Nephron progenitor cell (in vitro differentiated cells): ENCODE results near the gene PCED1A.

Experiments
- DNase-seq: peaks from one replicate; pipeline ENCODE4 v3.0.0; 2021
- H3K27ac Mint-ChIP-seq: 2 replicates; pipeline ENCODE4 v1.8.0; 2021; ENCODE audit warnings: mild to moderate bottlenecking, moderate library complexity, mixed read lengths
- H3K27me3 Mint-ChIP-seq: 2 replicates; pipeline ENCODE4 v1.8.0; 2021; ENCODE audit warnings: mild to moderate bottlenecking, low read depth, mixed read lengths; ENCODE audit not compliant: poor library complexity
- H3K36me3 Mint-ChIP-seq: 2 replicates; pipeline ENCODE4 v1.8.0; 2021; ENCODE audit warnings: low read depth, mixed read lengths
- H3K4me1 Mint-ChIP-seq: 2 replicates; pipeline ENCODE4 v1.8.0; 2021; ENCODE audit warnings: mixed read lengths
- H3K4me3 Mint-ChIP-seq: 2 replicates; pipeline ENCODE4 v1.8.0; 2021; ENCODE audit warnings: mild to moderate bottlenecking, moderate library complexity, mixed read lengths
- H3K9me3 Mint-ChIP-seq: 2 replicates; pipeline ENCODE4 v1.8.0; 2021; ENCODE audit warnings: mild to moderate bottlenecking, moderate library complexity, mixed read lengths
- CTCF ChIP-seq: fragments of 200-600 bp; sonication (generic); IDR thresholded peaks from 2 replicates; pipeline ENCODE4 v1.5.0; 2021; ENCODE audit warnings: antibody characterized with exemption

PCED1A gene

GRCh38 chr20:2859330-2860121 is 19.1 kb upstream of the PCED1A start:
- no peaks in the 10 kb centered on the region for H3K9me3 Mint-ChIP-seq
- DNase-seq = no peak
- peaks cover 15% of the 10 kb centered on the region for H3K4me1 Mint-ChIP-seq
- H3K4me3 Mint-ChIP-seq = no peak overlapping the region
- TF ChIP-seq CTCF = no peak
- no peak overlapping the region for H3K27ac Mint-ChIP-seq
- peaks cover 5% of the 10 kb centered on the region for H3K36me3 Mint-ChIP-seq
- peaks cover 2% of the 10 kb centered on the region for H3K27me3 Mint-ChIP-seq

GRCh38 chr20:2858591-2858990 is 18.1 kb upstream of the PCED1A start:
- no peaks in the 10 kb centered on the region for H3K9me3 Mint-ChIP-seq
- DNase-seq = no peak
- H3K27me3 Mint-ChIP-seq = peaks cover 6% of the 10 kb centered on the region
- peaks cover 5% of the 10 kb centered on the region for H3K36me3 Mint-ChIP-seq
- TF ChIP-seq CTCF = no peak
- H3K27ac Mint-ChIP-seq = peak overlapping the region; percentile 1
- no peak overlapping the region for H3K4me3 Mint-ChIP-seq
- H3K4me1 Mint-ChIP-seq = peaks cover 19% of the 10 kb centered on the region

- Mint-ChIP-seq H3K27me3 (peaks cover 14% of the 10 kb centered on the region), H3K4me3 (no peak overlapping the region), H3K4me1 (peaks cover 10% of the 10 kb centered on the region), H3K27ac (peak overlapping the region; percentile 79), H3K36me3 (peaks cover 4% of the 10 kb centered on the region), H3K9me3 (no peaks in the 10 kb centered on the region)
- DNase-seq = no peak
- no peak for TF ChIP-seq CTCF
These were observed 10.6 kb upstream of the PCED1A start for GRCh38 chr20:2851086-2851485.

GRCh38 chr20:2849529-2849928 is 9.1 kb upstream of the PCED1A start:
- no peak for TF ChIP-seq CTCF
- Mint-ChIP-seq H3K4me1 (peaks cover 10% of the 10 kb centered on the region), H3K36me3 (peaks cover 4% of the 10 kb centered on the region), H3K27ac (no peak overlapping the region), H3K4me3 (no peak overlapping the region), H3K9me3 (no peaks in the 10 kb centered on the region), H3K27me3 (peaks cover 14% of the 10 kb centered on the region)
- no peak for DNase-seq

- H3K27ac Mint-ChIP-seq = no peak overlapping the region
These were observed 7.3 kb upstream of the PCED1A start for GRCh38 chr20:2847802-2848201.

More at GRCh38 chr20:2847802-2848201, 7.3 kb upstream of the PCED1A start:
- no peak for TF ChIP-seq CTCF
- no peak overlapping the region for H3K4me3 Mint-ChIP-seq
- no peak for DNase-seq
- peaks cover 4% of the 10 kb centered on the region for H3K36me3 Mint-ChIP-seq
- H3K4me1 Mint-ChIP-seq = peaks cover 5% of the 10 kb centered on the region
- peaks cover 14% of the 10 kb centered on the region for H3K27me3 Mint-ChIP-seq
- H3K9me3 Mint-ChIP-seq = no peaks in the 10 kb centered on the region
